Measurements from ENCODE around the gene CA12.

GRCh38 chr15:63352808-63353207 is 28.8 kb downstream of the CA12 start:
- TF ChIP-seq, protein P1, sequence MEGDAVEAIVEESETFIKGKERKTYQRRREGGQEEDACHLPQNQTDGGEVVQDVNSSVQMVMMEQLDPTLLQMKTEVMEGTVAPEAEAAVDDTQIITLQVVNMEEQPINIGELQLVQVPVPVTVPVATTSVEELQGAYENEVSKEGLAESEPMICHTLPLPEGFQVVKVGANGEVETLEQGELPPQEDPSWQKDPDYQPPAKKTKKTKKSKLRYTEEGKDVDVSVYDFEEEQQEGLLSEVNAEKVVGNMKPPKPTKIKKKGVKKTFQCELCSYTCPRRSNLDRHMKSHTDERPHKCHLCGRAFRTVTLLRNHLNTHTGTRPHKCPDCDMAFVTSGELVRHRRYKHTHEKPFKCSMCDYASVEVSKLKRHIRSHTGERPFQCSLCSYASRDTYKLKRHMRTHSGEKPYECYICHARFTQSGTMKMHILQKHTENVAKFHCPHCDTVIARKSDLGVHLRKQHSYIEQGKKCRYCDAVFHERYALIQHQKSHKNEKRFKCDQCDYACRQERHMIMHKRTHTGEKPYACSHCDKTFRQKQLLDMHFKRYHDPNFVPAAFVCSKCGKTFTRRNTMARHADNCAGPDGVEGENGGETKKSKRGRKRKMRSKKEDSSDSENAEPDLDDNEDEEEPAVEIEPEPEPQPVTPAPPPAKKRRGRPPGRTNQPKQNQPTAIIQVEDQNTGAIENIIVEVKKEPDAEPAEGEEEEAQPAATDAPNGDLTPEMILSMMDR (IDR thresholded peaks at IDR 0.05) = no peak
- TF ChIP-seq ZNF263 (CRISPR knock-in tag; IDR thresholded peaks at IDR 0.05; ENCODE audit: low read depth) (no peak), PRDM15 (CRISPR knock-in tag; IDR thresholded peaks at IDR 0.05) (no peak), RELA (CRISPR knock-in tag; IDR thresholded peaks at IDR 0.05; ENCODE audit: borderline replicate concordance) (no peak), ZNF281 (CRISPR knock-in tag; IDR thresholded peaks at IDR 0.05) (no peak), CREB1 (CRISPR knock-in tag; IDR thresholded peaks at IDR 0.05) (no peak), CREM (CRISPR knock-in tag; IDR thresholded peaks at IDR 0.05) (no peak)
- TF ChIP-seq, protein P2, sequence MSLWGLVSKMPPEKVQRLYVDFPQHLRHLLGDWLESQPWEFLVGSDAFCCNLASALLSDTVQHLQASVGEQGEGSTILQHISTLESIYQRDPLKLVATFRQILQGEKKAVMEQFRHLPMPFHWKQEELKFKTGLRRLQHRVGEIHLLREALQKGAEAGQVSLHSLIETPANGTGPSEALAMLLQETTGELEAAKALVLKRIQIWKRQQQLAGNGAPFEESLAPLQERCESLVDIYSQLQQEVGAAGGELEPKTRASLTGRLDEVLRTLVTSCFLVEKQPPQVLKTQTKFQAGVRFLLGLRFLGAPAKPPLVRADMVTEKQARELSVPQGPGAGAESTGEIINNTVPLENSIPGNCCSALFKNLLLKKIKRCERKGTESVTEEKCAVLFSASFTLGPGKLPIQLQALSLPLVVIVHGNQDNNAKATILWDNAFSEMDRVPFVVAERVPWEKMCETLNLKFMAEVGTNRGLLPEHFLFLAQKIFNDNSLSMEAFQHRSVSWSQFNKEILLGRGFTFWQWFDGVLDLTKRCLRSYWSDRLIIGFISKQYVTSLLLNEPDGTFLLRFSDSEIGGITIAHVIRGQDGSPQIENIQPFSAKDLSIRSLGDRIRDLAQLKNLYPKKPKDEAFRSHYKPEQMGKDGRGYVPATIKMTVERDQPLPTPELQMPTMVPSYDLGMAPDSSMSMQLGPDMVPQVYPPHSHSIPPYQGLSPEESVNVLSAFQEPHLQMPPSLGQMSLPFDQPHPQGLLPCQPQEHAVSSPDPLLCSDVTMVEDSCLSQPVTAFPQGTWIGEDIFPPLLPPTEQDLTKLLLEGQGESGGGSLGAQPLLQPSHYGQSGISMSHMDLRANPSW (CRISPR knock-in tag; conservative IDR thresholded peaks at IDR 0.05; ENCODE audit: low read depth) = no peak
